K562 (cell line): ENCODE results near the gene NUAK2. TPM values are rescaled to one million over a fixed set of nuclear protein-coding genes. Genes with fewer than 3 reads are reported as not detected.

ENCODE experiments used
- ATAC-seq: fragments of 200-7000 bp; cut with Tn5 transposase; 3 replicates; pipeline ENCODE4 v1.9.1; 2020; ENCODE audit warnings: moderate library complexity
- BruUV-seq: library from RNA; stranded (reverse); fragments of 400-500 nt; replicated peaks from 2 replicates; lab custom pipeline; 2021; lab: Mats Ljungman, UMichigan
- CTCF ChIA-PET: fragments of 300-600 bp; formaldehyde crosslinking; extraction: SDS; loops from one replicate; lab custom pipeline; 2021; ENCODE audit warnings: low intra/inter-chr PET ratio; lab: Yijun Ruan, JAX
- POLR2A ChIA-PET: fragments of 300-600, 350-650 bp; sonication (Branson Sonifier 250); formaldehyde crosslinking; extraction: SDS; loops from one replicate; lab custom pipeline; 2021; ENCODE audit warnings: antibody characterized with exemption, inconsistent platforms; lab: Yijun Ruan, JAX
- DNase-seq, 4 experiments: peaks; one replicate each; pipeline versions ENCODE4 v3.0.0 to v3.0.0-alpha.2; 2011 to 2018; ENCODE audit warnings: low spot score in 3 of 4, mixed read lengths in 3 of 4; ENCODE audit errors: extremely low read depth in 1 of 4
- FAIRE-seq: peaks from 2 replicates; lab custom pipeline; 2011; peaks lifted over from hg19 to GRCh38; lab: Jason Lieb, UNC
- H2AFZ ChIP-seq: 2 replicates; pipeline ENCODE4 v1.6.0; 2011; ENCODE audit warnings: low read depth, low read length, control low read depth, inconsistent platforms
- H3K27ac ChIP-seq: fragments of 200-600 bp; 3 replicates; pipeline ENCODE4 v1.8.0; 2011; ENCODE audit warnings: low read depth, mild to moderate bottlenecking, control low read depth, inconsistent platforms, low read length, moderate library complexity, mixed read lengths; ENCODE audit errors: extremely low read depth
- H3K27me3 ChIP-seq, 2 experiments: fragments of 300-600 bp in 1 of 2; 2 replicates in 1 of 2; 3 replicates in 1 of 2; pipeline versions ENCODE4 v1.6.0 to v1.8.0; 2011; ENCODE audit warnings: inconsistent platforms in 2 of 2, low read length in 2 of 2, mild to moderate bottlenecking in 1 of 2, mixed read lengths in 1 of 2, moderate library complexity in 1 of 2; ENCODE audit not compliant: control insufficient read depth in 2 of 2, insufficient read depth in 2 of 2
- H3K36me3 ChIP-seq: fragments of 300-600 bp; 3 replicates; pipeline ENCODE4 v1.8.0; 2011; ENCODE audit warnings: mild to moderate bottlenecking, low read length, inconsistent platforms; ENCODE audit not compliant: control insufficient read depth, insufficient read depth
- H3K4me1 ChIP-seq, 2 experiments: fragments of 200-600 bp in 1 of 2; replicated peaks in 1 of 2; 2 replicates in 1 of 2; 3 replicates in 1 of 2; pipeline versions ENCODE4 v1.5.1 to v1.8.0; 2011; ENCODE audit warnings: inconsistent platforms in 2 of 2, low read length in 2 of 2, mild to moderate bottlenecking in 1 of 2, mixed read lengths in 1 of 2, moderate library complexity in 1 of 2; ENCODE audit not compliant: control insufficient read depth in 2 of 2, insufficient read depth in 2 of 2
- H3K4me2 ChIP-seq: 2 replicates; pipeline ENCODE4 v1.6.1; 2011; ENCODE audit warnings: low read length, control low read depth, inconsistent platforms, mixed read lengths; ENCODE audit not compliant: insufficient read depth
- H3K4me3 ChIP-seq: fragments of 200-600 bp; sonication (generic), shearing (Covaris generic); 2 replicates; pipeline ENCODE4 v1.5.1; 2016; ENCODE audit warnings: control low read depth, inconsistent platforms
- H3K79me2 ChIP-seq: fragments of 200-600 bp; 3 replicates; pipeline ENCODE4 v1.8.0; 2011; ENCODE audit warnings: low read length, inconsistent platforms; ENCODE audit not compliant: control insufficient read depth, insufficient read depth
- H3K9ac ChIP-seq, 2 experiments: 2 replicates each; pipeline versions ENCODE4 v1.6.0 to v1.6.1; 2011; ENCODE audit warnings: low read depth in 2 of 2, low read length in 2 of 2, control low read depth in 1 of 2, inconsistent platforms in 1 of 2, mild to moderate bottlenecking in 1 of 2, mixed read lengths in 1 of 2; ENCODE audit not compliant: insufficient read depth in 1 of 2
- H3K9me1 ChIP-seq: one replicate; pipeline ENCODE4 v1.6.0; 2011; ENCODE audit warnings: inconsistent platforms, mild to moderate bottlenecking, low read length, moderate library complexity; ENCODE audit not compliant: control insufficient read depth, insufficient read depth
- H3K9me3 ChIP-seq: replicated peaks from 2 replicates; pipeline ENCODE4 v1.5.1; 2011; ENCODE audit warnings: low read depth, low read length, inconsistent platforms; ENCODE audit not compliant: control insufficient read depth, insufficient read depth
- H4K20me1 ChIP-seq: replicated peaks from 2 replicates; pipeline ENCODE4 v1.6.1; 2011; ENCODE audit warnings: low read length, inconsistent platforms, mixed read lengths; ENCODE audit not compliant: control insufficient read depth, insufficient read depth
- AFF4 ChIP-seq: sonication (generic); formaldehyde crosslinking; IDR thresholded peaks from 2 replicates; pipeline ENCODE4 v1.8.0; 2023; ENCODE audit warnings: mild to moderate bottlenecking, missing genetic modification reagents
- ATF6 ChIP-seq: sonication (generic); formaldehyde crosslinking; IDR thresholded peaks from 2 replicates; pipeline ENCODE4 v1.4.0; 2020; ENCODE audit warnings: mild to moderate bottlenecking, missing genetic modification reagents
- LCOR ChIP-seq: sonication (generic); formaldehyde crosslinking; IDR thresholded peaks from 2 replicates; pipeline ENCODE4 v1.8.0; 2022; ENCODE audit warnings: mild to moderate bottlenecking, missing genetic modification reagents
- RBFOX2 ChIP-seq: fragments of 200-400 bp; formaldehyde crosslinking; IDR thresholded peaks from 2 replicates; pipeline ENCODE4 v1.6.1; 2017; ENCODE audit warnings: low read depth, mild to moderate bottlenecking, low read length, moderate library complexity
- SLC30A9 ChIP-seq: fragments of 250-450 bp; sonication (Bioruptor Pico); IDR thresholded peaks from 2 replicates; pipeline ENCODE4 v1.8.0; 2022; ENCODE audit warnings: mild to moderate bottlenecking, moderate library complexity
- SREBF1 ChIP-seq: fragments of 150-350 bp; IDR thresholded peaks from 2 replicates; pipeline ENCODE4 v1.6.1; 2014; ENCODE audit warnings: antibody characterized with exemption, low read depth, low read length, borderline replicate concordance
- ZBTB33 ChIP-seq: sonication (generic); formaldehyde crosslinking; IDR thresholded peaks from 2 replicates; pipeline ENCODE4 v1.8.1; 2023; ENCODE audit warnings: mild to moderate bottlenecking, missing genetic modification reagents
- ZKSCAN1 ChIP-seq: fragments of 150-350 bp; IDR thresholded peaks from 2 replicates; pipeline ENCODE4 v1.6.1; 2016; ENCODE audit warnings: low read depth, low read length
- WGBS: fragments of 100-300 bp; shearing (Covaris generic); methylation state at CpG from one replicate; pipeline ENCODE4 v1.1.6; 2016; ENCODE audit warnings: low coverage, mixed read lengths; ENCODE audit not compliant: insufficient coverage; ENCODE audit errors: missing lambda C conversion rate; 5-methylcytosine and 5-hydroxymethylcytosine counted together
- in situ Hi-C: fragments of 300-500 bp; cut with MboI; formaldehyde crosslinking; loops from 4 replicates; pipeline ENCODE4 v1.15.0; 2018; ENCODE audit warnings: inconsistent platforms, mixed read lengths
- intact Hi-C: fragments of 100-400 bp; cut with micrococcal nuclease; formaldehyde crosslinking; loops from 2 replicates; pipeline ENCODE4 v1.14.2; 2022
- polyA plus RNA-seq, 8 experiments: library from polyadenylated mRNA; depleted of rRNA in 4 of 8; stranded (reverse) in 5 of 8; unstranded in 3 of 8; fragments of >200 nt; fragmentation: Nextera tagmentation in 2 of 8; fragmentation: Illumina TruSeq in 1 of 8; extraction: Ambion mirVana in 2 of 8; extraction: Trizol in 1 of 8; gene quantifications; 2 replicates each; pipeline versions ENCODE4 v1.2.1 to v1.2.3, GENCODE V29; 2011 to 2014; ENCODE audit warnings: inconsistent platforms in 1 of 8, missing spikeins in 1 of 8
- total RNA-seq, 7 experiments: library from RNA; depleted of rRNA in 6 of 7; stranded (reverse); fragments of >200 nt in 6 of 7; fragmentation: Illumina TruSeq in 2 of 7; extraction: Trizol in 2 of 7; gene quantifications; 2 replicates each; pipeline versions ENCODE4 v1.2.1 to v1.2.3, GENCODE V29; 2011 to 2021; ENCODE audit warnings: low replicate concordance in 1 of 7

The NUAK2 gene
- total and polyA plus RNA-seq, 9 of the 15 experiments (the other 6 are each of a cell fraction or from before 2014, with no cell fraction given): 0.04 to 0.44 (median 0.14) TPM

DNA sequence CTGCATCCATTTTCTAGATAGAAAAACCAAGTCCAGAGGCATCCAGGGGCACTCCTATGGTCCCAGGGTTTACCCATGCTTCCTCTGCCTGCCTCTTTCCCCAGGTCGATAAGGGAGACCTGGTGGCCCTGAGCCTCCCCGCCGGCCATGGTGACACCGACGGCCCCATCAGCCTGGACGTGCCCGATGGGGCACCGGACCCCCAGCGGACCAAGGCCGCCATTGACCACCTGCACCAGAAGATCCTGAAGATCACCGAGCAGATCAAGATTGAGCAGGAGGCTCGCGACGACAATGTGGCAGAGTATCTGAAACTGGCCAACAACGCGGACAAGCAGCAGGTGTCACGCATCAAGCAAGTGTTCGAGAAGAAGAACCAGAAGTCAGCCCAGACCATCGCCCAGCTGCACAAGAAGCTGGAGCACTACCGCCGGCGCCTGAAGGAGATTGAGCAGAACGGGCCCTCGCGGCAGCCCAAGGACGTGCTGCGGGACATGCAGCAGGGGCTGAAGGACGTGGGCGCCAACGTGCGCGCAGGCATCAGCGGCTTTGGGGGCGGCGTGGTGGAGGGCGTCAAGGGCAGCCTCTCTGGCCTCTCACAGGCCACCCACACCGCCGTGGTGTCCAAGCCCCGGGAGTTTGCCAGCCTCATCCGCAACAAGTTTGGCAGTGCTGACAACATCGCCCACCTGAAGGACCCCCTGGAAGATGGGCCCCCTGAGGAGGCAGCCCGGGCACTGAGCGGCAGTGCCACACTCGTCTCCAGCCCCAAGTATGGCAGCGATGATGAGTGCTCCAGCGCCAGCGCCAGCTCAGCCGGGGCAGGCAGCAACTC, 52.5 kb downstream of the NUAK2 start:
- intact Hi-C loops (no loop called here), in situ Hi-C loops (no loop called here)
- Histone ChIP-seq H3K4me2 (no peak overlapping the region), H3K79me2 (no peaks in the 10 kb centered on the region), H3K4me1 (peaks cover 26 to 47% of the 10 kb centered on the region in 2 experiments), H3K9me1 (no peaks in the 10 kb centered on the region), H3K9me3 (no peaks in the 10 kb centered on the region), H3K36me3 (no peaks in the 10 kb centered on the region)
- 86% methylated on average over 41 of the region's 48 CpGs for WGBS
- POLR2A ChIA-PET: interaction anchor here (0.7 to 0.9 kb wide), 2 partner anchors 9 to 17 kb away, joined by 4 read pairs; no protein-coding TSS in a partner anchor
- no peak for ATAC-seq
- no peak for TF ChIP-seq SREBF1
- no peak for TF ChIP-seq ATF6 (CRISPR knock-in tag)
- TF ChIP-seq RBFOX2: peak; percentile 30; the same call in 1 of the 2 replicates
- TF ChIP-seq AFF4 (CRISPR knock-in tag): no peak
- TF ChIP-seq SLC30A9: no peak
- no peak for TF ChIP-seq ZKSCAN1
- 0 out of 2 replicates have a peak, but pooled peaks have one; percentile 13 for TF ChIP-seq LCOR (CRISPR knock-in tag)
- peak; percentile 83 for TF ChIP-seq ZBTB33 (CRISPR knock-in tag)
- TF ChIP-seq, all 486 proteins: peak for 3
- no peak for FAIRE-seq
- Histone ChIP-seq H3K27me3 (0 out of 5 replicates have a peak, but pooled peaks cover 0 to 3% of the 10 kb centered on the region in 2 experiments), H4K20me1 (no peaks in the 10 kb centered on the region), H3K9ac (0 out of 4 replicates have a peak overlapping the region, but pooled peaks of 1 of the 2 experiments have one; percentile 23), H2AFZ (no peak overlapping the region), H3K4me3 (no peak overlapping the region), H3K27ac (no peak overlapping the region)
- CTCF ChIA-PET: no interaction called here
- no peak for DNase-seq
- BruUV-seq: no TSS peak
